CD4-positive, alpha-beta T cell treated with Interleukin-6 at 100 ng/mL for 8 hours (primary cell): ENCODE data around the gene ZNF439.
"Not testable (repeated sequence)": the region's sequence is repeated elsewhere in the genome, so short reads cannot be mapped to it uniquely, and the experiment has no call there.

Experiments
- DNase-seq: peaks from one replicate; pipeline ENCODE4 v3.0.0-alpha.2; 2020; ENCODE audit warnings: mixed read lengths, low spot score

ZNF439 gene

DNA sequence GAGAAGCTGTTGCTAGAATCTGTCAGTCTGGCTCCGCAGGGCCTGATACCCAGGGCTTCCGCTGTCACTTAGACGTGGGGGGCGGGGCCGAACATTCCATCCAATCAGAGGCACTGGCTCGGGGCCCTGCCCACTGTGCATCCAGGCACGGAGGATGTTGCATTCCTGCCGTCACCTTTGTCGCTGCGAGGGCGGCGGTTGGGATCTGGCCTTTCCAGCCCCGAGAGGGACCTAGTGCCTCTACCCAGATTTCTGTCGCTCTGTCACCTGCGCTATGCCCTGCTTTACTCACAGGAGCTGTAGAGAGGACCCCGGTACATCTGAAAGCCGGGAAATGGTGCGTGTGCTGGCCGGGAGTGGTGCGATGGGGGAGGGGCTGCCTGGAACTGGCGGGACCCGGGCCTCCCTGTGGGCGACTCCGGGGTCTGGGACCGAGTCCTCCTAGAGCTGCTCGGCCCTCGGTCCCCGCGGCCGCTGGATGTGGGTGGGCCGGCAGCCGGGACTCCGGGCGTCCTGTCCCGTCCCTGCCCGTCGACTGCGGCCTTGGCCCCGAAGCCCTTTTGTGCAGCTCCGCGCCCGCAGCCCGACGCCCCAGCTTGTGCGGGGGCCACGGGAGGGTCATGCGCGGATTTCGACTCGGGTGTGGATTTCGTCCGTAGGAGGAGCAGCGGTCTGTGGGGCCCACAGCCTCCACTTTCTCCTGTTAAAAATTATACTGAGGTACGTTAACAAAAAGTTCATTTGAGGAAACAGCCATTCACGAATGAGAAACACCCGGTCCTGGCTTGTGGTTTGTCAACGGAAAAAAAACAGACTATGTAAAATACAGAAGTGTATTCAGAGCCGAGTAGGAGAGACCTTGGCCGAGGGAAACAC, at the start of gene ZNF439:
TSS of gene ZNF439 (plus strand) at position 133 of the 876 bp plus-strand sequence. CDS start at position 275, 142 bp downstream.
- DNase-seq: peak; percentile 86

DNA sequence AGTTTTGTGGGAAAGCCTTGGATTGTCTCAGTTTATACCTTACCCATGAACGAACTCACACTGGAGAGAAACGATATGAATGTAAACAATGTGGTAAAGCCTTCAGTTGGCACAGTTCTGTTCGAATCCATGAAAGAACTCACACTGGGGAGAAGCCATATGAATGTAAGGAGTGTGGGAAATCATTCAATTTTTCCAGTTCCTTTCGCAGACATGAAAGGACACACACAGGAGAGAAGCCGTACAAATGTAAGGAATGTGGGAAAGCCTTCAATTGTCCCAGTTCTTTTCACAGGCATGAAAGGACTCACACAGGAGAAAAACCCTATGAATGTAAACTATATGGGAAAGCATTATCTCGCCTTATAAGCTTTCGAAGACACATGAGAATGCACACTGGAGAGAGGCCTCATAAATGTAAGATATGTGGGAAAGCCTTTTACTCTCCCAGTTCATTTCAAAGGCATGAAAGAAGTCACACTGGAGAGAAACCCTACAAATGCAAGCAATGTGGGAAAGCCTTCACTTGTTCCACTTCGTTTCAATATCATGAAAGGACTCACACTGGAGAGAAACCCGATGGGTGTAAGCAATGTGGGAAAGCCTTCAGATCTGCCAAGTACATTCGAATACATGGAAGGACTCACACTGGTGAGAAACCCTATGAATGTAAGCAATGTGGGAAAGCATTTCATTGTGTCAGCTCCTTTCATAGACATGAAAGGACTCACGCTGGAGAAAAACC, 42.0 kb upstream of the ZNF439 start:
- no peak for DNase-seq

DNA sequence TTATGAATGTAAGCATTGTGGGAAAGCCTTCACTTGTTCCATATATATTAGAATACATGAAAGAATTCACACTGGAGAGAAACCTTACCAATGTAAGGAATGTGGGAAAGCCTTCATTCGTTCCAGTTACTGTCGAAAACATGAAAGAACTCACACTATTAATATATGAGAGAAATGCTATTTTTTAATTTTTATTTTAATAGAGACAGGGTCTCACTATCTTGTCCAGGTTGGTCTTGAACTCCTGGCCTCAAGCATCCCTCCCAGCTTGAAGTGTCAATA, 41.5 kb upstream of the ZNF439 start:
- DNase-seq: no peak

DNA sequence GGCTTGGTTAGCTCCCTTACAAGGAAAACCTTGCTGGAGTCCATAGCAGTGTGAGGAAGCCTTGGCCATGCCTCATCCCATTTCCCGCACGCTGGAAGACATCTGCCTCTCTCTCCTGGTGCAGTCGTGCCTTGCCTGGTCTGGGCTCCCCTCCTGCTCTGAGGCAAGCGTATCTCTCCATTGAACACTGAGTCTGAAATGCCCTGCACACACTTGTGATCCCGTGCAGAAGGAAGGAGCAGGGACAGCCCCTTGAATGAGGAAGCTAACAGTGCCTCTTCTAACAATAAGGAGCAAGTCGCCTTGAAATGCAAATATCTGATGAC, 34.9 kb upstream of the ZNF439 start:
- DNase-seq: no peak

DNA sequence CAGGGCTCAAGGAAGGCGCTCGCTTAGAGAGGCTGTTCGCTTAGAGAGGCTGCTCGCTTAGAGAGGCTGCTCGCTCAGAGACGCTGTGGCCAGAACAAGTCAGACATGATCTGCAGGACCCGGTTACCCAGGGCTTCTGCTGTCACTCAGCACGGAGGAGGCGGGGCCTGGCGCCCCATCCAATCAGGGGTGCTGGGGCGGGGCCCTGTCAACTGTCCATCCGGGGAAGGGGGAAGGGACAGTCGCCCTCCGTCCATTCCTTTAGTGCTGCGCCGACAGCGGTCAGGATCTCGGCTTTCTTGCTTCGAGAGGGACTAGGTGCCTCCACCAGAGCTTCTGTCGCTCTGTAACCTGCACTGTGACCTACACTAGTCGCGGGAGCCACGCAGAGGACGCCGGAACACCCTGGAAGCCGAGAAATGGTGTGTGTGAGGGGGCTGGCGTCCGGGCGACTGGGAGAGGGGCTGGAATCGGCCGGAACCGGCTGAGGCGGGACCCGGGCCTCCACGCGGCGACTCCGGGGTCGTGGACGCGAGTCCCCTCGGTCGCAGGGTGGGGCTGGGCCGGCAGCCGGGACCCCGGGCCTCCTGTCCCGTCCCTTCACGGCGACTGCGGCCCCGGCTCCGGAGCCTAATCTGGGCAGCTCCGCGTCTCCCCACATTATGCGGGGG, 34.4 kb upstream of the ZNF439 start, which contains the start of gene ZNF440:
TSS of gene ZNF440 (plus strand) at position 245 of the 671 bp plus-strand sequence. CDS start at position 420, 175 bp downstream.
- peak; percentile 79 for DNase-seq

- DNase-seq: no peak
Measured at GRCh38 chr19:11814700-11815035, 33.9 kb upstream of the ZNF439 start.

DNA sequence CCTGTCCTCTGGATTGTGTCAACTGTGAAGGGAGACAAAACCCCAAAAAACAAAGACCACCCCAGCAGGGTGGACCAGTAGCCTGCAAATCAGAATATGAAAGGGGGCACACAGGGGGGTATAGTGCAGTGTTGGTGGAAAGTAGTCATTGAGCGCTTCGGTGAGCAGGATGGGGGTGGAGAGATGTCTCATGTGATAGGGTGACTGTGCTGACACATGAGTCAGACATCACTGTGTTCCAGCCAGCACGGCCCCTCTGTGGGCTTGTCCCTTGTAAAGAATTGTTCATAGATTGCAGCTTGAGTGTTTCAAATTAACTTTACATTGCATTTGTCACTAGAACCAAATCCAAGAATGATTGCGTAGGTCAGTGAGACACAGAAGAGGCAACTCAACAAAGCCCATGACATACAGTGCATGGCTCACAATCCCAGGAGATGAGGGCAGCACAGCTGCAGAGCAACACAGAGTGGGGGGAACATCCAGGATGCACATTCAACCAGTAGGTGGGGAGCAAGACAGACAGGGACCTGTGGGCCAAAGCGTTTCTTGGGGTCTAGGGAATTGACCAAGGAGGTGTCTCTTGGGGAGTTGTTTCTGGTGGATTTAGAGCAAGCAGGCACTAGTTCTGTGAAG, 26.9 kb upstream of the ZNF439 start:
- DNase-seq: no peak

- DNase-seq: not testable (repeated sequence)
Measured at GRCh38 chr19:11828957-11829876, 19.3 kb upstream of the ZNF439 start.

DNA sequence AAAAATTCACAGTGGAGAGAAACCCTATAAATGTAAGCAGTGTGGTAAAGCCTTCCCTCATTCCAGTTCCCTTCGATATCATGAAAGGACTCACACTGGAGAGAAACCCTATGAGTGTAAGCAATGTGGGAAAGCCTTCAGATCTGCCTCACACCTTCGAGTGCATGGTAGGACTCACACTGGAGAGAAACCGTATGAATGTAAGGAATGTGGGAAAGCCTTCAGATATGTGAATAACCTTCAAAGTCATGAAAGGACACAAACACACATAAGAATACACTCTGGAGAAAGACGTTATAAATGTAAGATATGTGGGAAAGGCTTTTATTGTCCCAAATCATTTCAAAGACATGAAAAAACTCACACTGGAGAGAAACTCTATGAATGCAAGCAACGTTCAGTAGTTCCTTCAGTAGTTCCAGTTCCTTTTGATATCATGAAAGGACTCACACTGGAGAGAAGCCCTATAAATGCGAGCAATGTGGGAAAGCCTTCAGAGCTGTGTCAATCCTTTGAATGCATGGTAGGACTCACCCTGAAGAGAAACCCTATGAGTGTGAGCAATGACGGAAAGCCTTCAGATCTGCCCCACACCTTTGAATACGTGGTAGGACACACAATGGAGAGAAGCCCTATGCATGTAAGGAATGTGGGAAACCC, 16.1 kb upstream of the ZNF439 start:
- DNase-seq: no peak

DNA sequence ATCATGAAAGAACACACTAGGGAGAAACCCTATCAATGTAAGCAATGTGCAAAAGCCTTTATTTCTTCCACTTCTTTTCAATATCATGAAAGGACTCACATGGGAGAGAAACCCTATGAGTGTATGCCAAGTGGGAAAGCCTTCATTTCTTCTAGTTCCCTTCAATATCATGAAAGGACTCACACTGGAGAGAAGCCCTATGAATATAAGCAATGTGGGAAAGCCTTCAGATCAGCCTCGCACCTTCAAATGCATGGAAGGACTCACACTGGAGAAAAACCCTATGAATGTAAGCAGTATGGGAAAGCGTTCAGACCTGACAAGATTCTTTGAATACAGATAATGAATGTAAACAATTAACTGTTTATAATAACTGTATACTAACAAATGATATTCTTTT, 15.0 kb upstream of the ZNF439 start:
- DNase-seq: no peak

GRCh38 chr19:11835626-11836066, 12.9 kb upstream of the ZNF439 start:
- DNase-seq: not testable (repeated sequence)

DNA sequence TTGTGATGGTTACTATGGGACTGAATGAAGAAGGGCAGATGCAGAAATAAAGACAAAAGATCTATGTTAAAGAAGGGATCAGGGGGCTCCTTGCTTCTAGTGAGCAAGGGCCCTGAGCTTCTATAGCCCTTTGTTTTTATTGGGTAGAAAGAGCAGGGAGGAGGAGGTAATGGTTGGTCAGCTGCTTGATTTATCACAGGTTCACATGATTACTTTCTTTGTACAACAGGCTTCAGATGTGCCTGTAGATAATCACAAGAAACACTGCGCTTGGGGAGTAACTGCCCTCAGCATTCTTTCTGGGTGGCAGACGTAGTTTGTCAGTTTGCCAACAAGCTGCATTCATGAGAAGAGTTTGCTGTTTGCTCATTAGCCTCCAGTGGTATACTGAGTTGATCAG, 4.8 kb upstream of the ZNF439 start:
- no peak for DNase-seq

- not testable (repeated sequence) for DNase-seq
Measured at GRCh38 chr19:11847615-11848014, 911 bp upstream of the ZNF439 start.

DNA sequence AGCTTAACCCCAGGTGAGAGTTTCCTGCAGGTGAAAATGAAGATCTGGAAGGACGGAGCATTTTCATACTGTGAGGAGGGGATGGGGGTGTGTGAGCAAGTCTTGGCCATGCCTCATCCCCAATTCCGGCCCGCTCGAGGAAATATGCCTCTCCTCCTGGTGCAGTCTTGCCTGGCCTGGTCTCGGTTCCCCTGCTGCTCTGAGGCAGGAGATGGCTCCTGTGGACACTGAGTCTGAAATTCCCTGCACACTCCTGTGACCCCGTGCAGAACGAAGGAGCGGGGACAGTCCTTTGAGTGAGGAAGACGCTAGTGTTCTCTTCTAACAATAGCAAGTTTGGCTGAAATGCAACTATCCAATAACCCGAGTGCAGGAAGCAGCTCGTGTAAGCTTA, 329 bp upstream of the ZNF439 start:
- DNase-seq: no peak

DNA sequence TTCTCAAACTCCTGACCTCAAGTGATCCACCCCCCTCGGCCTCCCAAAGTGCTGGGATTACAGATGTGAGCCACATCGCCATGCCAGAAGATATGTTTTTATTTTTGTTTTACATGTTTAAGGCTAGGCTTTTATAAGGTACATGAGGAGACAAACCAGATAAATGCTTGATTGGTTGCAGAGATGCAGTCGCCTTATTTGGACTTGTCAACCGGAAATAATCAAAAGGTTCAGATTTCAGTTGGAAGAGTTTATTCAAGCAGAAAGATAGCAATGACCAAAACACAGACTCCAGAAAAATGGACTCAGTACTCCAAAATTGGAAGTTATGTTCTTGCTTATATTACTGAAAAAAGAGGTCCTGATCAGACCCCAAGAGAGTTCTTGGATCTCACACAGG, 1.8 kb downstream of the ZNF439 start:
- DNase-seq: not testable (repeated sequence)

- DNase-seq: no peak
Measured at GRCh38 chr19:11853358-11853757, 4.8 kb downstream of the ZNF439 start.

DNA sequence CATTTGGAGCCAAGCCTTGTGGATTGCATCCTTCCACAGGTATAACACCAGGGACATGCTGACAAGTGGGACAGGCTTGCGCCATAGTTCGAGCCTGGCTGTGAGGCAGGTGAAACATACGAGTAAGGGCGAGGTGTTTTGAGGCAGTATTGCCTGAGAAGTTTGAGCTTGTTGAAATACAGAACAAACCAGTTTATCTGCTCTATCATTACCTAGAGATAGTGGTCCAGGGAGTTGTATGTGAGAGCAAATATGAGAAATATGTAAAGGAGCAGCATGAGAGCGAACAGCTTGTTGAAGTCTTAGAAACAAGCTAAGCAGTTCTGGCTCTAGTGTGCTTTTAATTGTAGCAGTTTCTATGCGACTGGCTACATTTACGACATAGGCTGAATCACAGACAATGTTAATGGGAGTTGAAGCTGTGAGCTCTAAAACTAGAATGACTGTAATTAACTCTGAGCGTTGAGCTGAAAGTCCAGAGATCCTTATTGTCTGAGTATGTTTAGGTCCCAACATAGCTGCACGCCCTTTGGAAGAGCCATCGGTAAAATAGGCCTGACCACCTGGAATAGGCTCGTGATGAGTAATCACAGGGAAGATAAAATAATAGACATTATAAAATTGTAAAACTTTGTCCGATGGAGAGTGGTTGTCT, 8.2 kb downstream of the ZNF439 start:
- no peak for DNase-seq

GRCh38 chr19:11860721-11861120, 12.2 kb downstream of the ZNF439 start:
- DNase-seq: no peak

GRCh38 chr19:11861301-11861700, 12.8 kb downstream of the ZNF439 start:
- no peak for DNase-seq

- DNase-seq: not testable (repeated sequence)
Measured at GRCh38 chr19:11867766-11868165, 19.2 kb downstream of the ZNF439 start.
